HFFc6 (cell line): Measurements from ENCODE around the gene PKP3. TPM values are rescaled to one million over a fixed set of nuclear protein-coding genes. Genes with fewer than 3 reads are reported as not detected.

Experiments
- DNase-seq: peaks from one replicate; pipeline ENCODE4 v3.0.0-alpha.2; 2018
- H3K27ac Mint-ChIP-seq: 2 replicates; pipeline ENCODE4 v1.8.0; 2020; ENCODE audit warnings: mild to moderate bottlenecking, mixed read lengths
- H3K27me3 Mint-ChIP-seq: 2 replicates; pipeline ENCODE4 v1.8.0; 2021; ENCODE audit warnings: mild to moderate bottlenecking, moderate library complexity, mixed read lengths; ENCODE audit not compliant: insufficient read depth
- H3K36me3 Mint-ChIP-seq: 2 replicates; pipeline ENCODE4 v1.8.0; 2021; ENCODE audit warnings: low read depth, mixed read lengths
- H3K4me1 Mint-ChIP-seq: 2 replicates; pipeline ENCODE4 v1.8.0; 2020; ENCODE audit warnings: low read depth, mixed read lengths
- H3K4me3 Mint-ChIP-seq: 2 replicates; pipeline ENCODE4 v1.8.0; 2020; ENCODE audit warnings: mild to moderate bottlenecking, moderate library complexity, mixed read lengths
- H3K9me3 Mint-ChIP-seq: 2 replicates; pipeline ENCODE4 v1.8.0; 2020; ENCODE audit warnings: mild to moderate bottlenecking, mixed read lengths
- total RNA-seq, 6 experiments: library from RNA; stranded (reverse); fragmentation: NEBNext Ultra II Directional; extraction: Animal tissue kit (Norgen Biotek cat#: 25700); gene quantifications; 2 replicates in 1 of 6; 3 replicates in 5 of 6; pipeline ENCODE4 v1.2.3, GENCODE V29; 2021
- TF ChIP-seq, protein P1 (sequence below): fragments of 200-600 bp; sonication (generic); IDR thresholded peaks from 2 replicates; pipeline ENCODE4 v1.5.0; 2021; ENCODE audit warnings: antibody characterized with exemption, mild to moderate bottlenecking

The PKP3 gene
- total RNA-seq, 6 experiments from 2014 or later: 2.5 to 3.3 (median 2.9) TPM

DNA sequence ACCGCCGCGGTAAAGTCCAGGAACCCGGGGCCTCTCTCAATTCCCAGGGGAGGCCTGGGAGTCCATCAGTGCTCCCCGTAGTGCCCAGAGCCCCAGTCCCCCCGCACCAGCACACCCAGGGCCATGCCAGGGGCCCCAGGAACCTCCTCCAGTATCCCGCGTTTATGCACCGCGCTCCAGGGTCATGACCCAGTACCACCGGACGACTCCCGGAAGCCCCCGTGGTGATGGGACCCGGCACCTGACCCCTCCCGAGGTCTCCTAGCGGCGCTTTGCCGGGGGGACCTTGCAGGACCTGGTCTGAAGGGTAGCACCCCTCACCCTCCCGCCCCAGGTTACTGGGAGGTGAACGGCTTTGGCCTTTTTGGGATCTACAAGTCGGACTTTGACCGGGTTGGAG, 13.5 kb upstream of the PKP3 start:
- no peaks in the 10 kb centered on the region; the same call in 1 of the 2 replicates for H3K9me3 Mint-ChIP-seq
- peaks cover 8% of the 10 kb centered on the region for H3K4me1 Mint-ChIP-seq
- no peak overlapping the region for H3K27ac Mint-ChIP-seq
- DNase-seq: no peak
- H3K27me3 Mint-ChIP-seq: peaks cover 20% of the 10 kb centered on the region
- no peak overlapping the region for H3K4me3 Mint-ChIP-seq
- H3K36me3 Mint-ChIP-seq: peaks cover 5% of the 10 kb centered on the region; the same call in 1 of the 2 replicates
- TF ChIP-seq, protein P1, sequence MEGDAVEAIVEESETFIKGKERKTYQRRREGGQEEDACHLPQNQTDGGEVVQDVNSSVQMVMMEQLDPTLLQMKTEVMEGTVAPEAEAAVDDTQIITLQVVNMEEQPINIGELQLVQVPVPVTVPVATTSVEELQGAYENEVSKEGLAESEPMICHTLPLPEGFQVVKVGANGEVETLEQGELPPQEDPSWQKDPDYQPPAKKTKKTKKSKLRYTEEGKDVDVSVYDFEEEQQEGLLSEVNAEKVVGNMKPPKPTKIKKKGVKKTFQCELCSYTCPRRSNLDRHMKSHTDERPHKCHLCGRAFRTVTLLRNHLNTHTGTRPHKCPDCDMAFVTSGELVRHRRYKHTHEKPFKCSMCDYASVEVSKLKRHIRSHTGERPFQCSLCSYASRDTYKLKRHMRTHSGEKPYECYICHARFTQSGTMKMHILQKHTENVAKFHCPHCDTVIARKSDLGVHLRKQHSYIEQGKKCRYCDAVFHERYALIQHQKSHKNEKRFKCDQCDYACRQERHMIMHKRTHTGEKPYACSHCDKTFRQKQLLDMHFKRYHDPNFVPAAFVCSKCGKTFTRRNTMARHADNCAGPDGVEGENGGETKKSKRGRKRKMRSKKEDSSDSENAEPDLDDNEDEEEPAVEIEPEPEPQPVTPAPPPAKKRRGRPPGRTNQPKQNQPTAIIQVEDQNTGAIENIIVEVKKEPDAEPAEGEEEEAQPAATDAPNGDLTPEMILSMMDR: no peak

DNA sequence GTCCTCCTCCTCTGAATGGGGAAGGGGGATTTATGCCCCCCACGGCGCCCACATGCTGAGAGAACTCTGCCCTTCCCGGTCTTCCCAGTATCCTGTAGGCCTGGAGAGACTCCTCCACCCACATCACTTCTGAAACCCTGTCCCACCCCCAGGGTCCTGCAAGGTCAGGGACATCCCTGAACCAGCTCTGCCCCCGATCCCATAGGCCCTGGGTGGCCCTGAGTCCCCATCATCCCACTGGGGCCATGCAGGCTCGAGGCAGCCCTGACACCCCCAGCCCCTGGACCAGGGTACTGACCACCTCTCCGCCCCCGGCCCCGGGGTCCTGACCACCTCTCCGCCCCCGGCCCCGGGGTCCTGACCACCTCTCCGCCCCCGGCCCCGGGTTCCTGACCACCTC, 13.0 kb upstream of the PKP3 start:
- Mint-ChIP-seq H3K9me3 (no peaks in the 10 kb centered on the region; the same call in 1 of the 2 replicates), H3K4me3 (no peak overlapping the region), H3K27me3 (peaks cover 20% of the 10 kb centered on the region), H3K4me1 (peaks cover 8% of the 10 kb centered on the region), H3K27ac (no peak overlapping the region), H3K36me3 (peaks cover 5% of the 10 kb centered on the region; the same call in 1 of the 2 replicates)
- TF ChIP-seq, protein P1: no peak
- no peak for DNase-seq

DNA sequence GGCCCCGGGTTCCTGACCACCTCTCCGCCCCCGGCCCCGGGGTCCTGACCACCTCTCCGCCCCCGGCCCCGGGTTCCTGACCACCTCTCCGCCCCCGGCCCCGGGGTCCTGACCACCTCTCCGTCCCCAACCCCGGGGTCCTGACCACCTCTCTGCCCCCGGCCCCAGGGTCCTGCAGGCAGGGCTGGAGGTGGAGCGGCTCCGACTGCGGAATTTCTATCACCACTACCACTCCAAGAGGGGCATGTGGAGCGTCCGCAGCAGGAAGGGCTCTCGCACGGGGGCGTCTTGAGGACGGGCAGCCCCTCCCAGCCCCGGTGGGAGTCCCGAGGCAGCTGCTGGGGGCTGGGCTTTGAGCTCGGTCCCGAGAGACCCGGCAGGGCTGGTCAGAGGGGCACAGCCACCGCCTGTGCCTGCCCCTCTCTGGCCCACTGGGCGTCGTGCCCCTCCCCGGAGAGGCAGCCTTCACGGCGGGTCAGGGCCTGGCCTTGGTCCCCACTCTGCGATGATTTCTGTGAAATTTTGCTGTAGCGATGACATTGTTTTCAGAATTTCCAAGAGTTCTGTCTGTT, 12.4 kb upstream of the PKP3 start:
- TF ChIP-seq, protein P1: no peak
- Mint-ChIP-seq H3K27me3 (peaks cover 20% of the 10 kb centered on the region), H3K4me3 (no peak overlapping the region), H3K36me3 (peaks cover 6% of the 10 kb centered on the region; the same call in 1 of the 2 replicates), H3K4me1 (peaks cover 9% of the 10 kb centered on the region), H3K9me3 (no peaks in the 10 kb centered on the region; the same call in 1 of the 2 replicates), H3K27ac (no peak overlapping the region)
- no peak for DNase-seq

DNA sequence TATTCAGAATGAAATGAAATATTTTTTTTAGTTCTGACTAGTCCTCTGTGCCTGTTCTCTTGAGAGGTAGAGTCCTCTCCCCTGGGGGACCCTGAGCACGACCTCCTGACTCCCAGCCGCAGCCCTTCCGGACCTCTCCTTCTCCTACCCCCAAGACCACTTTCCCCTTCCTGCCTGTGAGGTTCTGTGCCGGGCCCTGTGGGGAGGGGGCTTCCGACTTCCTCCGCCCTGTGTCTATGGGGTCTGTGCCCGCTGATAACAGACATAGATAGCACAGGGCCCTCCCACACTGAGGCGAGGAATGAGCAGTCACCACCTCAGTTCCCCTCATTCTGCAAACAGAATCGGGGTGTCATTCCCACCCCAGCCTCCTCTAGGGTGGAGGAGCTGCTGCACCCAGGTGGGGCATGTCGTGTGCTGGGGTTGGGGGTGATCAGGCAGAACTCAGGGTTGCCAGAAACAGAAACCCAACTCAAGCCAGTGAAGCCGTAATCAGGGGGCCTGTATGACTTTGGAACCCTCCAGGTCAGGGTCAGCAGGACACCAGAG, 11.9 kb upstream of the PKP3 start:
- TF ChIP-seq, protein P1: no peak
- H3K4me3 Mint-ChIP-seq: no peak overlapping the region
- DNase-seq: no peak
- H3K27me3 Mint-ChIP-seq: peaks cover 20% of the 10 kb centered on the region
- H3K4me1 Mint-ChIP-seq: peaks cover 15% of the 10 kb centered on the region
- no peak overlapping the region for H3K27ac Mint-ChIP-seq
- no peaks in the 10 kb centered on the region; the same call in 1 of the 2 replicates for H3K9me3 Mint-ChIP-seq
- H3K36me3 Mint-ChIP-seq: peaks cover 11% of the 10 kb centered on the region; the same call in 1 of the 2 replicates

DNA sequence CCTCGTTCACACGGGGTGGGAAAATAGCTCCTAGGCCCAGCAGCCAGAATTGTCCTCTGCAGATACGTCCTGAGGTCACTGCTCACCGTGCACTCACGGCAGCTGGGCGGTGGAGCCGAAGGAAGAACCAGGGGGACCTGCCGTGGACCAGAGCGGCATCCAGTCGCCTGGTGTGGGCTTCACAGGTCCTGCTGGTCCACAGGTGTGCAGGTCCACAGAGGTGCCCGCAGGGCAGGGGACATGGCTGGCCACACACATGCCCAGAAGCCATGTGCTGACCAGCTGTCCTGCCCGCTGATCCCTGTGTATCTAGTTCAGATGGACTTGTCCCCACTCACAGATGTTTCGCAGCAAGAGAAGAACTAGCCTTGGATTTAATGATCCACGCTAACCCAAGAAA, 10.6 kb upstream of the PKP3 start:
- Mint-ChIP-seq H3K27ac (no peak overlapping the region), H3K36me3 (peaks cover 11% of the 10 kb centered on the region; the same call in 1 of the 2 replicates), H3K27me3 (peaks cover 20% of the 10 kb centered on the region), H3K4me3 (no peak overlapping the region), H3K4me1 (peaks cover 28% of the 10 kb centered on the region), H3K9me3 (no peaks in the 10 kb centered on the region; the same call in 1 of the 2 replicates)
- TF ChIP-seq, protein P1: no peak
- DNase-seq: no peak
